Measurements from ENCODE around the gene AGXT. TPM values are rescaled to one million over a fixed set of nuclear protein-coding genes. Genes with fewer than 3 reads are reported as not detected.

The AGXT gene
- total RNA-seq, 1 donor from 2014 or later: not detected

DNA sequence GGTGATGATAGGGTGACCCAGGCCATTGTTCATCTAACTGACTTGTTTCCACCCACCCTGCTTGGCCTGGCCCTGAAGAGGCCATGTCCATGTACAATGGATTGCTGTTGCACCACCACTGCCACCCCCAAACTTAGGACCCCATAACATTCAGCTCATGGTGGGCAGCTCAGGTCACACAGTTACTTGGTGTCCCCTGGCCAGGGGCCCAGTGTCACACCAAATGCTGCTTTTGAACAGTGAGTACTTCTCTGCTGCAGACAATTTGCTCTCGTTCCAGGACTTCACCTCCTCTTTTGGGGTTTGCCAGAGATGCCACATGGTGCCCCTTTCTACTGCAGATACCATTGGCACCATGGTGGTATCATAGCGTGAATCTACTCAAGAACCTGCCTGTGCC is 15.6 kb downstream of the AGXT start:
- DNase-seq (ENCODE audit: extremely low read depth, low read depth, low spot score): no peak

DNA sequence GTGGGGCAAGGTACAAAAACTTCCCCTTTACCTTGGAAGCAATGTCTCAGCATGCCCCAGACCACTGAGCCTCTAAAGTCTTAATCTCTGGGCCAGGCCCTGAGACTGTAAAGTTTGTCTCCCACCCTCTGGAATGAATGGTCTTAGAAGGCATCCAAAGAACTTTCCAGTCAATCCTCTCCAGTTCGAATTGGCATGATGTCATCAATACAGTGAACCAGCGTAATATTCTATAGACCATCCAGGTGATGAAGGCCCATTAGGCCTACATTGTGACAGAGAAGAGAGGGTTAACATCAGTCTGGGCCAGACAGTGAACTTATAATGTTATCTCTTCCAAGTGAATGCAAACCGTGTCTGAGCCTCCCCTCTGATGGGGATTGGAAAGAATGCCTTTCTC is 16.1 kb downstream of the AGXT start:
- no peak for DNase-seq (ENCODE audit: extremely low read depth, low read depth, low spot score)

DNA sequence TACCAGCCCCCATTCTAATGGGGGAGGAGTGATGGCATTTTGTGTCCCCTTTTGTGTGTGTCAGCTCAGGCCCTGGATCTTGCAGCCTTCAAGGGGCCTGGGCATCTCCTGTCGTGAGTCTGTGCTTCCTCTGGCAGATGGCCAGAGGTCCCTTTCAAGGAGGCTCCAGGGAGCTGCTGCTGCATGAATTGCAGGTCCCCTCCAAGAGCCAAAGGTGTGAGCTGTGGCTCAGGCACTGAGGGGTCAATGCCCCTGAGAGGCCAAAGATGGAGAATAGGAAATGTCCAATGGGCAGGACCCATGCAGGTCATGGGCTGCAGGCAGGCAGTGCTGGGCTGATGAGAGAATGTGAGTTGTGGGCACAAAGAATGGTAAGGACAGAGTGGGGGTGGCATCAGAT is 16.9 kb downstream of the AGXT start:
- DNase-seq (ENCODE audit: extremely low read depth, low read depth, low spot score): no peak

DNA sequence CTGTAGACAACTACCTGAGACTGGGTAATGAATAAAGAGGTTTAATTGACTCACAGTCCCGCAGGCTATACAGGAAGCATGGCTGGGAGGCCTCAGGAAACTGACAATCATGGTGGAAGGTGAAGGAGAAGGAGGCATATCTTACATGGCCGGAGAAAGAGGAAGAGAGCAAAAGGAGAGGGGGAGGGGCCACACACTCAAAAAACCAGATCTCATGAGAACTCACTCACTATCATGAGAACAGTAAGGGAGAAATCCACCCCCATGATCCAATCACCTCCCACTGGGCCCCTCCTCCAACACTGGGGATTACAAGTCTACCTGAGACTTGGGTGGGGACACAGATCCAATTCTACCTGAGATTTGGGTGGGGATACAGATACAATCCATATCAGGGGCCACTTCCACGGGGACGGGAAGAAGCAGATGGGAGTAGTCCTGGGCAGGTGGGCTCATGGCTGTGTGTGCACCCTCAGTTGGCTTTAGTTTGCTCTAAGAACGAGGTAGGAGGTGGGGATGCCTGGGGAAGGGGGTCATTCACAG is 17.5 kb downstream of the AGXT start:
- no peak for DNase-seq (ENCODE audit: extremely low read depth, low read depth, low spot score)

DNA sequence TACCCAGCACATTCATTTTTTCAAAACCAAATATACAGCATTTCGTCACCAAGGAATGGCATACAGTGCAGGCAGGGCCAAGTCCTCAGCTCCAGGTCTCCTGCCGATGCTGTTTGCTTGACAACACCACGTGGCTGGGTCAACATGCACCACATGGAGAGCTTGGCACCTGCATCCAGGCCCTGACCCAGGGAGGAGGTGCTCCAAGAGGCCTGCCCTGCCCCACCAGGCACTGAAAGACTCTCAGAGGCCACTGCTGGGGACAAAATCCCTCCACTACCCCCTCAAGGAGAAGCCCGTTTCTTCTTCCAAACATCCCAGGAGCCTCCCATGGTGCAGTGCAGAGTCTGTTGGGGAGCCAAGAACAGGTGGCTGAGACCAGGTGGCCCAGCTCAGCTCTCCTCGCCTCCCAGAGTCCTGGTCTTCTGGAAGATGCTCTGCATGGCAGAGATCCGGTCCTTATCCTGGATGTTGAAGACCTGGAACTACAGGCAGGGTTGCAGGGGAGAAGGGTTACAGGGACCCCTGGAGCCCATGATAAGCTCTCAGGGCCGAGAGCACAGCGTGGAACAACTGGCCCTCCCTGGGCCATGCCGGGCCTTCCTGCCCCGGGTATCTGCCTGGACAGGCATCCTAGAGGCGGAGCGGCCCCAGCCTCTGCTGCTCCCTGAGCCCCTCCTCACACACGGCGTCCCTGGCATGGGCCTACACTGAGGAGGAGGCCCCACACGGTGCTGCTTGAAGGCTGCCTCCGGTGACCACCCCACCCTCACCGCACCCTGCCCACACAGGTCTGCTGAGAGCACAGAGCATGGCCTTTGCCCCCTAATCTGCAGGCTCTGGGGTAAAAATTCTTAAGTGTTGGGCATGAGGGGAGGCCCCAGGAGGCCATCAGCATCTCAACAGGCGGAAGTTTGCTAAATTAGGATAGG is 18.3 kb downstream of the AGXT start:
- no peak for DNase-seq (ENCODE audit: extremely low read depth, low read depth, low spot score)

DNA sequence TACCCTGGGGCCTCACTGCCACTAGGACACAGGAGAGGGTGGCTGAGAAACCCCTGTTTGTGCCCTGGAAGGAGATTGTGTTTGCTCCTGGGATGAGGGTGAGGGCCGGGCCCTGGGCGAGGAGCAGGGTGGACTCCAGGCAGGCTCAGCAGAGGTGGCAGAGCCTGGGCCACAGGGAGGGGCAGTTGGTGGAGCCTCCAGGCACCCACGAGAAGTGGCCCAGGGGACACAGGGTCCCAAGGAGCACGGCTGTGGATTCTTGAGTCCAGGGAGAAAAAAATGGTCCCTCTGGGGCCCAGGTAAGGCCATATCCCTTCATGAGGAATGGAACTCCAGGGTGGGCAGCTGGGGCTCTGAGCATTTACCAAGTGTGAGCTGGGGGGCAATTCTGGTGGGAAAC is 19.0 kb downstream of the AGXT start:
- no peak for DNase-seq (ENCODE audit: extremely low read depth, low read depth, low spot score)

DNA sequence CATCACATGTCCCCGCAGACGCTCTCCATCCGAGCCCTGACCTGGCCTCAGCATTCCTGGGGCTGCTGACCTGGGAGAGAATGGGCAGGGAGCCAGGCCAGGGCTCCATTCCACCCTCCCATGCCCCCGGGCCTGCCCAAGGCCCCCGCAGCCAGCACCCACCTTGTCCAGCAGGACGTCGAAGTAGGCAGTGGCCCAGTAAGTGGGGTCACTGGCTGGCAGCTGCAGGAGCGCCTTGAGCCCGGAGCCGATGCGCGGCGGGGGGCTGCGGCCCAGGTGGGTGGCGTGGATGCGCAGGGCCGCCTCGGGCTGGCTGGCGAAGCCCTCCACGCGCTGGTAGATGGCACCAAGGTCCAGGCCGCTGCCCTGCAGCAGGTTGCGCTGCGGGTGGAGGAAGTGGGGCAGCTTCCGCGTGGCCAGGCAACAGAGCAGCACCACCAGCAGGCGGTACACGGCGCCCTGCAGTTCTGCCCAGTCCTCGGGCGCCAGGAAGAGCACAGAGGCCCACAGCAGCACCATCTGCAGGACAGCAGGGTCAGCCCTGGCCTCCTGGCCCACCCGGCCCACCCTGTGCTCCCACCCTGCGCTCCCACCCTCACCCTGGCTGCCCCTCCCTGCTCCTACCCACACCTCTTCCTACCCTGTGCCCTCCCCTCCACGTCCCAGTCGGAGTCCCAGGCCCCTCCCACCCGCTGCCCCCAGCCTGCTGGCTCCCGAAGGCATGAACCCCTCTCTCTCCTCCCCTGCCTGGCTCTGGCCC is 19.7 kb downstream of the AGXT start:
- DNase-seq (ENCODE audit: extremely low read depth, low read depth, low spot score): no peak

DNA sequence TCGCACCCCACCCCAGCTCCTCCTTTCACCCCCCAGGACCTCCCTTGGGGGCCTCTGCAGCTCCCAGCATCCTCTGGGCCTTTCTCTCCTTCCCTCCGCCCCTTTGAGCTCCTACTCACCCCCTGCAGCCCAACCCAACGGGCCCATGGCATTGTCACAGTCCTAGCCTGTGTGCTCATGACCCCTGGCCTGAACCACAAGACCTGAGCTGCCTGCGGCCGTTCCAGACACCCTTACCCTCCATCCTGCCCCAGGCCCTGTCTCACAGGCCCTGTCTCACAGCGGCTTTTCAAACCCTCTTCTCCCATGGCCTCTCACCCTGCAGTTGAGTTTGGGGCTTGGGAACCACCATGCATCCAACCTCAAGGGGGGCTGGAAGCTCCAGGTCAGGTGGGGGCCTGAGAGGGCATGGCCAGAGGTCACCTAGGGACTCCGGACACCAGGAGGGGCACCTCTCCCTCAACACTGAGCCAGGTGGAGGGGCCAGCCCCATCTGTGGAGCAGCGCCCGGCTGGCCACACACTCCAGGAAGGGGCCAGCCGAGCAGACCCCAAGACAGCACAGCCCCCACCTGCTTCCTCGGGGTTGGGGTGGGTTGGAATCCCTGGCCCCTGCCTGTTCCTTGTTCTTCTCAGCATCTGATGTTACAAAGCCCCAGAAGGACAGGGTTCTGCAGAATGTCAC is 20.4 kb downstream of the AGXT start:
- DNase-seq (ENCODE audit: extremely low read depth, low read depth, low spot score): no peak

DNA sequence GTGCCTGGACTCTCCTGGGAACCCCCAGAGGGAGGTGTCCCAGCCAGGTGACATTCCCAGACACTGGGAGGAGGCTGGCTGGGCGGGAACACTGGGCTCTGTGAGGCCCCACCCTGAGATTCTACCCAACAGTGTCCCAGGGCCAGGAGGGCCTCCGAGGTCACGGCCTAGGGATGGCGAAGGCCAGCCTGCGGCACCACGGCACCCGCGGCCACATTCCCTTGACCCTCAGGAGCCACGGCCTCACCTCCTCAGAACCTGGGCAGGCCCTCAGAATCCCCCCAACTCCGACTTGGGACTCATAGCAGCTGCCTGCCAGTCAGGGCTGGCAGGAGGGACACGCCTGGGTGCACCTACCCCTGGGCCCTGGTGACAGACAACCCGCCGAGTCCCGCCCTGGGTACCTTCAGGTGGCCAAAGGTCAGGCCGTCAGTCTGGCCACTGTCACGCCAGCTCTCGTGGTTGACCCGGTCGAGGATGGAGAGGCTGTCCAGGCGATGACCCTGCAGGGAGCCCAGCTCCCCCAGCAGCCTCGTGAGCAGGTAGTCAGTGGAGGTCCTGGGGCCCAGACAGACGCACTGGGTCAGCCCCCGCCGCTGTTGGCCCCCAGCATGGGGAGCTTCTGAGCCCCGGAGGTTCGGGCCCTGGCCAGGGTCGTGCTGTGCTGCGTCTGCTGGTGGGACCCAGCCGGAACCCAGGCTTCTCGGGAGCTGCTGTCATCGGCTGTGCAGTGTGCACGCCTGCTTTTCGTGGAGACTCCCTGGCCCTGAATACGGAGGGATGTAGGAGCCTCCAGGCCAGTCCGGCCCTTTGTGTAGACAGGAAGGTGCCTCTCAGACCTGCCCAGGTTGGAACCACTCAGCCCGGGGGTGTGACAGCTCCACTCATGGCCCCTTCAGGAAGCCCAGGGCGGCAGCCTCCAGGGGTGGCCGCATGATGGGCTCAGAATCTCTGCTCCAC is 21.3 kb downstream of the AGXT start:
- no peak for DNase-seq (ENCODE audit: extremely low read depth, low read depth, low spot score)

DNA sequence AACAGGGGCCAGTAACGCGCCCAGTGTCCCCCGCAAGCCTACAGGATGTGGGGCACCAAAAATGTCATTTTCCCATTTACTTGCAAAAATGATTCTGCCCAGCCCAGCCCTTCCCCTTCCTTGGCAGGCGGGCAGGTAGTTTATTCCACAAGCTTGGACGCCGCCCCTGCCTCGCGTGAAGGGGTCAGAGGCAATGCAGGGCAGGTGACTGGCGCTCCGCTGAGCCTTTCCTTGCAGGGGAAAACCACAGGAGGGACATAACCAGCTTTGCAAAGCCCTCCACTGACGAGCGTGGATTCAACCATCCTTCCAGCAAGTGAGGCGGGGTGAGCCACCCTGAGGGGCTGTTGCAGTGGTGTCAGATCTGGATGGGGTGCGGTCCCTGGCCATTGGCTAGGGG is 22.1 kb downstream of the AGXT start:
- no peak for DNase-seq (ENCODE audit: extremely low read depth, low read depth, low spot score)

DNA sequence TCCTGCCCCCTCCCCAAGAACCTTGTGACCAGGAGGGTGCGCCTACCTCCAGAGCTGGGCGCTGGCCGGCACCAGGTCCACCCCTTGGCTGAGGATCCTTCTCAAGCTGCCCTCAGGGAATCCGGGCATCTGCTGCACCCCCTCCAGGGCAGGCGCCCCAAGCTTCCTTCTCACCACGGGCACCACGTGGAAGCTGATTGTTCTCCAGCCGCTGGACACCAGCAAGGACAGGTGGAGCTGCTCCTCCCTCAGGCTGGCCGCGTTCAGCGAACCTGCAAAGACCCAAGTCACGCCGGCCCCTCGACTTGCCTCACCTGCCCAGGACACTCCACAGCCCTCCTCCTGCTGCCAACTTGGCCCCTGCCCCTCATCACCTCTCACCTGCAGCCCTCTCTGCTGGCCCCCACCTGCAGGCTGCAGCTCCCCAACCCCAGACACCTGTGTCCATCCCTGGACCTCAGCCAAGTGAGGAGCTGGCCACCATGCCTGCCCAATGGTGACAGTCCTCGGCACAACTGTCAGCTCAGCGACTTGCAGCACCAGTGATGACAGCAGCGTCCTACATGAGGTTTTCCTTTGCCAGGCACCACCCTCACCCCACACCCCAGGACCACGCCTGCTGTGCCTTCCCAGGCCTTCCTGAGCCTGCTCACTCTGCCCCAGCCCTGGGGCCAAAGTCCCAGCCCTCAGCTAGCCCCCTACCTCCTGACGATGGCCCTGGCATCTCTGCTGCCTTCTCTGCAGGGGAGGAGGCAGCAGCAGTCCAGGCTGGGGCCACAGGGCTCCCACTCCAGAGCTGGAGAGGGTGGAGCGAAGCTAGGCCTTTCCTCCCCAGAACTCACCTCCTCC is 23.1 kb downstream of the AGXT start:
- DNase-seq (ENCODE audit: extremely low read depth, low read depth, low spot score): no peak

DNA sequence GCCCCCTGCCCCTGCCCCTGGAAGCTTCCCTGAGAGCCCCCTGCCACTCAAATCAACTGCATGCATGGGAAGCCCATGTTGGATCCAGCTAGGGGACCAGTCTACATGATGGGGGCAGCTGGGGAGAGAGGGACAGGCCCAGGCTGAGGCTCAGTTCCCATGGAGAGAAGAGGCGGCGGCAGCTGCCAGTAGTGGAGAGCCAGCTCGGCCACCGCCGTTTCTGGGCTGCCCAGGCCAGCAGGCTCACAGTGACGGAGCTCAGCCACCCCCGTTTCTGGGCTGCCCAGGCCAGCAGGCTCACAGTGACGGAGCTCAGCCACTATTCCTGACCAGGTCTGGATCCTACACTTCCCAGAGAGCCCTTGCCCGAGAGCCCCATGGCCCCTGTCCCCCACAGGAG is 23.7 kb downstream of the AGXT start:
- no peak for DNase-seq (ENCODE audit: extremely low read depth, low read depth, low spot score)

DNA sequence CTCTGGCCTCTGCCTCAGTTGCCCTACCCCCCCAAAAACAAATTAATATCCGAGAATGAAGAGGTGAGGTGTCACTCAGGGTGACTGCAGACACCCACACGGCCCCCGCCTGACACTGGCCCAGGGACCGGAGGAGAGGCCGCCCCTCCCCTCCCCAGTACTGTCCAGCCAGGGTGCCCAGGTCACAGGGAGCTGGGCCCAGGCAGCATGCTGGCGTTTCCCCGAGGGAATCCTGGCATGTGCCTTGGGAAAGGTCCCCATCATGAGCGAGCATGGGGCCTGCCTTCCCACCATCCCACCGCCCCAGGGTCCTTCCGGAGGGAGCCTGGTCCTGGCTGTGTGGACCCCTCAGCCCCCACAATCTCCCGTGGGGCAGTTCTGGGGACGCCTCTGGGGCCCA is 24.3 kb downstream of the AGXT start:
- no peak for DNase-seq (ENCODE audit: extremely low read depth, low read depth, low spot score)

DNA sequence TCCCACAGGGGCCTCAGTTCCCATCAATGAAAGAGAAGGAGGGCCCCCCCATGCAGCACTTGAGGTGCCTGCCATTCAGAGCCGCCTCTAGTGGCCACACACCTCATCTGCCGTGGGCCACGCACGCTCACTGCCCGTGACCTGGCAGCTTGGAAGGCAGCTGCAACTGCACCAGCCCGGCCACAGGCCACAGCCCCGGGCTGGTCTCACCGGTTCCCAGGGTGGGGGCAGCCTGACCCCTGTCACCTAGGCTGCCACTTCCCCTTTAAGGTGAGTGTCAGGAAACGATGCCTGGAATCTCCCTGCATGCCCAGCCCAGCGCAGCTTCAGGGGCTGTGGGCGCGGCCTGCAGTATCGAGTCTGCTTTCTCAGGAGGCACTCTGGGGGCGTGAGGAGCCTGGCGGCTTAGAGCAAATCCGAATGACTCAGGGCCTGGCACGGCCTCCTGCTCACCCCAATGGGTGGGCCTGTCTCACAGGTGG is 24.8 kb downstream of the AGXT start:
- no peak for DNase-seq (ENCODE audit: extremely low read depth, low read depth, low spot score)

DNA sequence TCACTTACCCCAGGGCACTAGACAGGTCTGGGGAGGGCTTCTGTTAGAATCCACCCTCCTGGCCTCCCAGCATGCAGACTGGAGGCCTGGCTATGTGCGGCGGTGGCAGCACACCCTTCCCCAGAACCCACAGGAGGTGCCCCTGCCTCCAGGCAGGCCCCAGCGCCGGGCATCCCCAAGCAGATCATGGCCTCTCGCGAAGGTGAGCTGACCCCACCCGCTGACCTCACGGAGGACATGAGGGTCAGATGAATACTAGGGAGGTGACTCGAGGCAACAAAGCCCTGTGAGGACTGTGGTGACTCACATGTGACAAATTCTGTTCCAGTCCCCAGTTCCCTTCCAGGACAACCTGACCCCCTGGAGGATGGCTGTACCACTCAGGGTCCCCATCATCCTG is 25.4 kb downstream of the AGXT start:
- no peak for DNase-seq (ENCODE audit: extremely low read depth, low read depth, low spot score)

DNA sequence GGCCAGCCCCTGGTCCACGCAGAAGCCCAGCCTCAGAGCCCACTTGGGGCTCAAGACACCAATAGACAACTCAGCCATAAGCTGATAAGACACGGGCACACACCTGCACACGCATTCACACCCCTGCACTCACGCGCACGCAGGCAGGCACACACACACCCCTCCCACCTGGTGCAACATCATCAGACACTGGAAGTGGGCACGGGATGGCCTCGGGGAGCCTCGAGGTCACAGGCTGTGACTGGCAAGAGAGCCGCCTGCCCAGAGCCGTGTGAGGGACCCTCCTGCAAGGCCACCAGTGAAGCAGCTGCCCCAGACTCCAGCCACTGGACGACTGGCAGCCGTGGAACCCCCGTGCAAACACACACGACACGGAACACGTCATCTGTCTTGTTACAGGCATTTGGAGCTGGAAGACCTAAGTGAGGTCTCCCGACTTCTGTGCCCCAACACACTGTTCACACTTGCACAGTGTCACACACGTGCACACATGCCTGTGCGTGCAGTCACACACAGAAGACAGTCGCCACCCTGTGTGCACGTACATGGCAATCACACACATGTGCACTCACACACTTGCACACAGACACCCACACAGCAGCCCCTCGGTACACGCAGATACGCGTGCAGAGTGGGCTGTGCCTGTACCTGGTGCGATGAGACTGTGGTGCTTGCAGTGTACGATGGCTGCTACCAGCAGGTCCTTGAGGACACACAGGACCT is 26.4 kb downstream of the AGXT start:
- DNase-seq (ENCODE audit: extremely low read depth, low read depth, low spot score): no peak

DNA sequence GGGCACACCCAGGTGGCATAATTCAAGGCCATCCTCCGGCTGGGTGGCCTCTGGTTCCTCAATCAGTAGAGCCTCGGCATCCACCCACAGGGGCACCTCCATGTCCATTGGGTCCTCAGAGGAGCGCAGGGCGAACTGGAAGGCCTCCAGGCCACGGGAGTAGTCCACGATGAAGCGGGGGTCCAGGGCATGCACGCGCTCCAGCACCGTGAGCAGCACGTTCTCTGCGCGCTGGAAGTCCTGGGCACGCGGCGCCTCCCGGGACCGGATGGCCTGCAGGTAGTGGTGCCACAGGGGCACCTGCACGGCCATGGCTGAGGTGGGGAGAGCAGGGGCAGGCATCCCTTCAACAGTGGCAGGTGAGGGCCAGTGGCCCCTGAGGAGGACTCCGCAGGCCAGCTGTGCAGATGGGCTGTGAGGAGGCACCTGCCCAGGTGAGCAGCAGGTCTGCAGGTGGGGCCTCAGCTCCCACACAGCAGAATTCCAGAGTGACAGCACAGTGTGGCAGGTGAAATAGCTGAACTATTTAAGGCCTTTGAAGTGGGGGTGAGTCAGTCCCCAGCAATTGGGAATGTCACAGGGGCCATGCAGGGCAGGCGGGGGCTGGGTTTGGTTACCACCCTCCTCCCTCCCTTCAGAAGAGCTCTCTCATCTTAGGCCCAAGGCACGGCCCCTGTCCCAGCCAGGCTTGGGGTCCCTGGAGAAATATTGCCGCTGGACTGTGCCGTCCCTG is 27.2 kb downstream of the AGXT start, which contains the start of gene MAB21L4:
Gene MAB21L4, minus strand, starts transcription at position 501 of the 733 bp plus-strand sequence. Its CDS starts 159 bp downstream, at position 342.
- no peak for DNase-seq (ENCODE audit: extremely low read depth, low read depth, low spot score)

DNA sequence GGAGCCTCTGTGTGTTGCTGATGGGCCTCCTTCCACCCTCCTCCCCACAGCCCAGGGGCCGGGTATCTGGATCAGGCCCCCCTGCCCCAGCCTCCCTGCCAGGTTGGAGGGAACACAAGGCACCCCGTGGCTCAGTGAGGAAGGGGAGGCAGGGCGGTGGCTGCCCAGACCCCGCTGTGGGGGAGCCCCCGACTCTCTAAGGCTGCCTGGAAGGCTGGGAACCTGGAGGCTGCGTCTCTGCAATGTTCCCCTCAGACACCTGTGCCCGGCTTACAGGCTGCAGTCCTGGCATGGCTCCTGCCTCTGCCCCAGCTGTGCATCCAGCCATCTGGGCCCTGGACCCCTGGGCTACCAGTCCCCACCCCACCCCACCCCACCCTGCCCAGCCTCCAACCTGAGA is 27.8 kb downstream of the AGXT start:
- no peak for DNase-seq (ENCODE audit: extremely low read depth, low read depth, low spot score)
